ENCODE data around the gene CPSF4.

CPSF4 gene

DNA sequence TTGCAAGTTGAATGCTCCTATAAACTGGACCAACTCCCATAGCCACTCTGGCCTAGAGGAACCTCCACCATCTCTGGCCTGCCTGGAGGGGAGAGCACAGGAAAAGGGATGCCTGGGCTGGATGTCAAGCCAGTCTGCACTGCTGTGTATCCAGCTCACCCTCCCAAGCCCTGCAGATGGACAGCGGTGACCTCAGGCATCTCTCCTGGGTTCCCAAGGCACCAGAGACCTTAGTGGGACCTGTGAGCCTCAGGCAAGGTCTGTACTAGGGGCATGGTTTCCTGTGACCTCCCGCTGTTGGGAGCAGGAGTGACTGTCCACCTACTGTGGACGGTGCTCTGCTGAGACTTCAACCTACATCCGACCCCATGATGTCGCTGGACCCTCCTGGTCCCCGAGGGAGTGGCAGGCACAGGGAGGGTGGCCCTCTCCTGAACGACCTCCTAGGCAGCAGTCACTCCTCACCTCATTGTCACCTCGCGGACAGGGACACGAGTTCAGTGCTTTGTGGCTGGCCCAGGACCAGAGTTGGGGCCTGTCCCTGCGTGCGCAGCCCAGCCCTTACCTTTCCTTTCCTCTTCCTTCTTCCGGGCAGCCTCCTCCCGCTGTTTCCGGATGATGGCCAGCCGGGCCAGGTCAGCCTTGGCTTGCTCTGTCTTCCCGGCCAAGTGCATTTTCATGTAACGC, 41.3 kb upstream of the CPSF4 start:
- Histone ChIP-seq H3K36me3 (ENCODE audit: control insufficient read depth, insufficient read depth, low read length) (peaks cover 31% of the 10 kb centered on the region), H3K9ac (ENCODE audit: low read depth, low read length) (no peak overlapping the region), H3K27me3 (ENCODE audit: control insufficient read depth, insufficient read depth, low read length) (no peaks in the 10 kb centered on the region), H3K9me3 (ENCODE audit: control insufficient read depth, insufficient read depth, low read length) (no peaks in the 10 kb centered on the region), H3K4me3 (ENCODE audit: low read depth, low read length) (no peak overlapping the region), H3K4me1 (ENCODE audit: control insufficient read depth, insufficient read depth, low read length) (peaks cover 3% of the 10 kb centered on the region)

- Histone ChIP-seq H3K9me3 (ENCODE audit: control insufficient read depth, insufficient read depth, low read length) (no peaks in the 10 kb centered on the region), H3K4me1 (ENCODE audit: control insufficient read depth, insufficient read depth, low read length) (no peaks in the 10 kb centered on the region), H3K9ac (ENCODE audit: low read depth, low read length) (no peak overlapping the region), H3K27me3 (ENCODE audit: control insufficient read depth, insufficient read depth, low read length) (no peaks in the 10 kb centered on the region), H3K4me3 (ENCODE audit: low read depth, low read length) (no peak overlapping the region), H3K36me3 (ENCODE audit: control insufficient read depth, insufficient read depth, low read length) (peaks cover 42% of the 10 kb centered on the region)
Observed at GRCh38 chr7:99398891-99399445, 39.8 kb upstream of the CPSF4 start.

DNA sequence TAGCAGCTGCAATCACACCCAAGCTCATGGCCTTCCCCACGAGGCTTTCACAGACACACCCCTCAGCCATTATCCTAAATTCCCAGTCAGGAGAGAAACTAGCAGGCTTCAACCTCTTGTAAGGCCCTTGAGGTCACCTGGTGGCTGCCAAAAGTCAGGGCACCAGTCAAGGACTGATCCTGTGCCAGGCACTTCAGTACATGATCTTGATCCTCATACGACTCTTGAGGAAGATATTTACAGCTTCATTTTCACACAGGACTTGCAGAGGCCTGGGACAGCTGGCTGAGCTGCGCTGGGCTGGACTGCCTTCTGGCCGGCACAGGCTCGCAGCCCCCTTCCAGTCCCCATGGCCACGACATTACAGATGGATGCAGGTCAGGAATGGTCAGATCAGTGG, 39.1 kb upstream of the CPSF4 start:
- Histone ChIP-seq H3K9me3 (ENCODE audit: control insufficient read depth, insufficient read depth, low read length) (no peaks in the 10 kb centered on the region), H3K4me1 (ENCODE audit: control insufficient read depth, insufficient read depth, low read length) (no peaks in the 10 kb centered on the region), H3K9ac (ENCODE audit: low read depth, low read length) (no peak overlapping the region), H3K36me3 (ENCODE audit: control insufficient read depth, insufficient read depth, low read length) (peaks cover 47% of the 10 kb centered on the region), H3K27me3 (ENCODE audit: control insufficient read depth, insufficient read depth, low read length) (no peaks in the 10 kb centered on the region), H3K4me3 (ENCODE audit: low read depth, low read length) (no peak overlapping the region)

GRCh38 chr7:99402854-99403253, 35.9 kb upstream of the CPSF4 start:
- Histone ChIP-seq H3K9ac (ENCODE audit: low read depth, low read length) (no peak overlapping the region), H3K36me3 (ENCODE audit: control insufficient read depth, insufficient read depth, low read length) (peaks cover 45% of the 10 kb centered on the region), H3K27me3 (ENCODE audit: control insufficient read depth, insufficient read depth, low read length) (no peaks in the 10 kb centered on the region), H3K9me3 (ENCODE audit: control insufficient read depth, insufficient read depth, low read length) (no peaks in the 10 kb centered on the region), H3K4me3 (ENCODE audit: low read depth, low read length) (no peak overlapping the region), H3K4me1 (ENCODE audit: control insufficient read depth, insufficient read depth, low read length) (peaks cover 8% of the 10 kb centered on the region)

- Histone ChIP-seq H3K4me3 (ENCODE audit: low read depth, low read length) (no peak overlapping the region), H3K36me3 (ENCODE audit: control insufficient read depth, insufficient read depth, low read length) (peaks cover 45% of the 10 kb centered on the region), H3K27me3 (ENCODE audit: control insufficient read depth, insufficient read depth, low read length) (no peaks in the 10 kb centered on the region), H3K9me3 (ENCODE audit: control insufficient read depth, insufficient read depth, low read length) (no peaks in the 10 kb centered on the region), H3K4me1 (ENCODE audit: control insufficient read depth, insufficient read depth, low read length) (peaks cover 8% of the 10 kb centered on the region), H3K9ac (ENCODE audit: low read depth, low read length) (no peak overlapping the region)
Observed at GRCh38 chr7:99403764-99404163, 35.0 kb upstream of the CPSF4 start.

DNA sequence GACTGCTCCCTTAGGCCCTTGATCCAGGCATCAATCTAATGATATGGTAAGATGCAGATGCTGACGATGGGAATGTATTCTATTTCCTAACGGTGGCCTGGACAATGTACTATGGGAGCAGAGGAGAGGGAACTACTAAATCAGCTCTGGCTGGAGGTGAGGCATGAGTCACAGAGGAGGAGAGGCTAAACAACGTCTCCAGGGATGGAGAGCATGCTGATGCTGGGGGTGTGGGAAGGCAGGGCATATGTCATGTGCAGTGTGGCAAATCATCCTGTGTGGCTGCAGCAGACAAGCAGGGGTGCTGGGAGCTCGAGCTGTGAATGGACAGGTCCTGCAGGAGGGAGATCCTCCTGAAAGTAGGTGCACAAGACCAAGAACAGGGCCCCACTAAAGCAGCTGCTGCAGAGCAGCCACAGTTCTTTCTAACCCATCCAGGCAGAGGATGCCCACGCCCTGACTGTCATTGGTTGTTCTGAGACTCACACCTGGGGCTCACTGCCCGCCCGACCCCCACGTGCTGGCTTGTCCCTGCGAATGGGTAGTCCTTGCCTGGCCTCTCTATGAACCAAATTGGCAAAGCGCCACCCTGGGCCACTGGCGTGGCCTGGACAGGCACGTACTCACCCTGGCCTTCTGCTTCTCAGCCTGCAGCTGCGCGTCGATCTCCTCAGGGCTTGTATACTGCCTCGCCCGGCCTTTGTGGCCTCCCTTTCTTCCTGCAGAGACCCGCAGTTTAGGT, 34.3 kb upstream of the CPSF4 start:
- peaks cover 8% of the 10 kb centered on the region for H3K4me1 ChIP-seq (ENCODE audit: control insufficient read depth, insufficient read depth, low read length)
- H3K27me3 ChIP-seq (ENCODE audit: control insufficient read depth, insufficient read depth, low read length): no peaks in the 10 kb centered on the region
- no peak overlapping the region for H3K9ac ChIP-seq (ENCODE audit: low read depth, low read length)
- H3K4me3 ChIP-seq (ENCODE audit: low read depth, low read length): no peak overlapping the region
- peaks cover 45% of the 10 kb centered on the region for H3K36me3 ChIP-seq (ENCODE audit: control insufficient read depth, insufficient read depth, low read length)
- H3K9me3 ChIP-seq (ENCODE audit: control insufficient read depth, insufficient read depth, low read length): no peaks in the 10 kb centered on the region

DNA sequence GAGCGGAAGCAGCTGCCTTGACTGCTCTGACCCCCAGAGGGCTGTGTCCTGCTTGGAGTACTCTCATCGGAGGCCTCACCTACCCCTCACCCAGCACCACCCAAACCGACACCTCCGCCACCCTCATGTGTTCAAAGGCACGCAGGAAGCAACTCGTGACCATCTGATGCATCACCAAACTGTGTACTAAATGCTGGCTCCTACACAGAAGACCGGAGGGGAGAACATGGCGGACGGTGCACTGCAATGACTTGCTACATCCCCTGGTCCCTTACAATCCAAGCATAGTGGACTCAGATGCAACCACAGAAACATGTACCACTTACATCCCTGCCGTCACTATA, 33.8 kb upstream of the CPSF4 start:
- Histone ChIP-seq H3K27me3 (ENCODE audit: control insufficient read depth, insufficient read depth, low read length) (no peaks in the 10 kb centered on the region), H3K4me1 (ENCODE audit: control insufficient read depth, insufficient read depth, low read length) (peaks cover 10% of the 10 kb centered on the region), H3K36me3 (ENCODE audit: control insufficient read depth, insufficient read depth, low read length) (peaks cover 39% of the 10 kb centered on the region), H3K9me3 (ENCODE audit: control insufficient read depth, insufficient read depth, low read length) (no peaks in the 10 kb centered on the region), H3K9ac (ENCODE audit: low read depth, low read length) (no peak overlapping the region), H3K4me3 (ENCODE audit: low read depth, low read length) (no peak overlapping the region)

- Histone ChIP-seq H3K4me3 (ENCODE audit: low read depth, low read length) (peak overlapping the region; percentile 32), H3K9me3 (ENCODE audit: control insufficient read depth, insufficient read depth, low read length) (no peaks in the 10 kb centered on the region), H3K27me3 (ENCODE audit: control insufficient read depth, insufficient read depth, low read length) (no peaks in the 10 kb centered on the region), H3K36me3 (ENCODE audit: control insufficient read depth, insufficient read depth, low read length) (peaks cover 34% of the 10 kb centered on the region), H3K4me1 (ENCODE audit: control insufficient read depth, insufficient read depth, low read length) (peaks cover 10% of the 10 kb centered on the region), H3K9ac (ENCODE audit: low read depth, low read length) (no peak overlapping the region)
Observed at GRCh38 chr7:99406557-99406956, 32.2 kb upstream of the CPSF4 start.

GRCh38 chr7:99407872-99408378, 30.8 kb upstream of the CPSF4 start:
- Histone ChIP-seq H3K4me1 (ENCODE audit: control insufficient read depth, insufficient read depth, low read length) (peaks cover 10% of the 10 kb centered on the region), H3K36me3 (ENCODE audit: control insufficient read depth, insufficient read depth, low read length) (peaks cover 33% of the 10 kb centered on the region), H3K9me3 (ENCODE audit: control insufficient read depth, insufficient read depth, low read length) (no peaks in the 10 kb centered on the region)

DNA sequence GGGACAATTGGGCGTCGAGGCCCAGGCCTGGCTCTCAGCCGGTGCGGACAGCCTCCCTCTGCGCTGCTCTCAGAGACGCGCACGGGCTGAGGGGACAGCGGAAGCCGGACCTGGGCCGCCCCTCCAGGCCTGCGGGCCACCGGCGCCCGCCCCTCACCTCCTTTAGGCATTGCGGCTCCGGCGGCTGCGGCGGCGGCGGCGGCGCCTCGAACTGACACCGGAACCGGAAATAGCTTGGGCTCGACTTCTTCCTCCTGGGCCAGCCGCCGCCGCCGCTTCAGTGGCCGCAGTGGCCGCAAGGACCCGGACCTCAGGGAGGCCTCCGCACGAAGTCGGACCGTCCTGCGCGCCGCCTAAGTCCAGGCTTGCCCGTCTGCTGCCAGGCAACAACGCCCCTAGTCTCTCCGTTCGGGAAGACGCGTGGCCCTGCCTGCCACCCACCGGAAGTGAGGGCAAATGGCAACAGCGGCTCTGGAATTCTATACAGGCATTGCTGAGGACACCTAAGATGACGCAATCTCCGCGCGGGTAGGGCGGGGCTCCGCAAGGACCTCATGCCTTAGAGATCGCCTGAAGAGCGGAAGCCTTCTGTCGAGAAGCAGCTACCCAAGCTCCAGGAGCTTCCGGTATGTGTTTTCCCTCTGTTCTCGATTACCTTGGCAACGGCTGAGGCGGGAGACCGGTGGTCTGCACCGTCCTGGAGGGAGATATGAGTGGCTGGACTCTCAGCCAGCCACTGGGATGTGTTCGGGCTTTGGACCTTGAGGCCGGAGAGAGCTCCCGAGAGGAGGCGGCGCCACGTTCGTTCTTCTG, 30.2 kb upstream of the CPSF4 start, which contains the start of the genes BUD31 and PDAP1:
BUD31 (plus strand) TSS at position 591 of the 813 bp plus-strand sequence. CDS start 2,124 bp downstream, outside the sequence.
PDAP1 (minus strand) TSS at position 219 of the 813 bp plus-strand sequence; CDS start at position 170, 49 bp downstream.
- Histone ChIP-seq H3K36me3 (ENCODE audit: control insufficient read depth, insufficient read depth, low read length) (peaks cover 35% of the 10 kb centered on the region), H3K9me3 (ENCODE audit: control insufficient read depth, insufficient read depth, low read length) (no peaks in the 10 kb centered on the region)

More at GRCh38 chr7:99407872-99408378, 30.8 kb upstream of the CPSF4 start:
- H3K9ac ChIP-seq (ENCODE audit: low read depth, low read length): peak overlapping the region; percentile 98
- no peaks in the 10 kb centered on the region for H3K27me3 ChIP-seq (ENCODE audit: control insufficient read depth, insufficient read depth, low read length)
- peak overlapping the region; percentile 100 for H3K4me3 ChIP-seq (ENCODE audit: low read depth, low read length)

DNA sequence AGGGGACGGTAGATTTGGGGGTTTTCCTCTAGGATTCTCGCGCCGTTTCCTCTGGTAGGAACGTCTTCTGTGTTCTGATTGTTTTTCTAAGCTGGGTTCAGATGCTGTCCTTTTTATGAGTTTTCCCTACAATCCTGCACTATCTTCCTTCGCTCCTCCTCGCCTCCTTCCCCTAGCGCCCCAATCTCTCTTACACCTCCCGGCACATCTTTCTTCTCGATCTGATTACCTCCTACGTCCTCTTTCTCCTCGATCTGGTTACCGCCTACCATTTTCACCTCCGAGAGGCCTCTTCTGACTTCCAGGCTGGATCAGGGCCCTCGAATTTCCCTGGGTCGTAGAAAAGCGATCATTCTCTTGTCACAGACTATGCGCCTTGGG, 29.6 kb upstream of the CPSF4 start:
- Histone ChIP-seq H3K9me3 (ENCODE audit: control insufficient read depth, insufficient read depth, low read length) (no peaks in the 10 kb centered on the region), H3K9ac (ENCODE audit: low read depth, low read length) (peak overlapping the region; percentile 98), H3K27me3 (ENCODE audit: control insufficient read depth, insufficient read depth, low read length) (no peaks in the 10 kb centered on the region), H3K4me1 (ENCODE audit: control insufficient read depth, insufficient read depth, low read length) (peaks cover 10% of the 10 kb centered on the region), H3K36me3 (ENCODE audit: control insufficient read depth, insufficient read depth, low read length) (peaks cover 29% of the 10 kb centered on the region), H3K4me3 (ENCODE audit: low read depth, low read length) (peak overlapping the region; percentile 100)

More for the DNA sequence above, 30.2 kb upstream of the CPSF4 start, which contains the start of the genes BUD31 and PDAP1:
- Histone ChIP-seq H3K27me3 (ENCODE audit: control insufficient read depth, insufficient read depth, low read length) (no peaks in the 10 kb centered on the region), H3K4me3 (ENCODE audit: low read depth, low read length) (peak within 1 kb of the TSS; percentile 100), H3K9ac (ENCODE audit: low read depth, low read length) (peak within 1 kb of the TSS; percentile 98), H3K4me1 (ENCODE audit: control insufficient read depth, insufficient read depth, low read length) (peaks cover 10% of the 10 kb centered on the region)
